ENCODE data around the gene PDZRN3.

DNA sequence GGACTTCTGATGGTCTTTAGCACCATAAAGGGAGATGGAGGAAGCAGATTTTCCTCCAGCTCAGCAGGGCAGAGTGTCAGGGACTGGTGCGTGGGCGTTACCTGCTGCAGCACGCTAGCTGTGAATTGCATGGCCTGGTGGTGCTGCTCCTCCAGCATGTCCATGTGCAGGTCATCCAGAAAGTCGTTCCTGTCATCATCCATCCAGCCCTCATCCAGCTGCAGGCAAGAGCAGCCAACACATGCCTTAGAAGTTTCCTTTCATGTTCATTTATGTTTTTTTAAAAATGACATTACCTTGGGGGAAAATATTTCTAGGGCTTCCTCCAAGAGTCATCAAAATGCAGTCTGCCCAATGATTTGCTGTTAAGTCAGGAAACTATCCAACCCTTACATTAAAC, 239.2 kb downstream of the PDZRN3 start:
- TF ChIP-seq POLR2AphosphoS5 (IDR thresholded peaks at IDR 0.05; ENCODE audit: low read depth) (no peak), GABPA (IDR thresholded peaks at IDR 0.05; ENCODE audit: low read depth) (no peak)
- TF ChIP-seq, protein P1, sequence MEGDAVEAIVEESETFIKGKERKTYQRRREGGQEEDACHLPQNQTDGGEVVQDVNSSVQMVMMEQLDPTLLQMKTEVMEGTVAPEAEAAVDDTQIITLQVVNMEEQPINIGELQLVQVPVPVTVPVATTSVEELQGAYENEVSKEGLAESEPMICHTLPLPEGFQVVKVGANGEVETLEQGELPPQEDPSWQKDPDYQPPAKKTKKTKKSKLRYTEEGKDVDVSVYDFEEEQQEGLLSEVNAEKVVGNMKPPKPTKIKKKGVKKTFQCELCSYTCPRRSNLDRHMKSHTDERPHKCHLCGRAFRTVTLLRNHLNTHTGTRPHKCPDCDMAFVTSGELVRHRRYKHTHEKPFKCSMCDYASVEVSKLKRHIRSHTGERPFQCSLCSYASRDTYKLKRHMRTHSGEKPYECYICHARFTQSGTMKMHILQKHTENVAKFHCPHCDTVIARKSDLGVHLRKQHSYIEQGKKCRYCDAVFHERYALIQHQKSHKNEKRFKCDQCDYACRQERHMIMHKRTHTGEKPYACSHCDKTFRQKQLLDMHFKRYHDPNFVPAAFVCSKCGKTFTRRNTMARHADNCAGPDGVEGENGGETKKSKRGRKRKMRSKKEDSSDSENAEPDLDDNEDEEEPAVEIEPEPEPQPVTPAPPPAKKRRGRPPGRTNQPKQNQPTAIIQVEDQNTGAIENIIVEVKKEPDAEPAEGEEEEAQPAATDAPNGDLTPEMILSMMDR (IDR thresholded peaks at IDR 0.05; ENCODE audit: insufficient read depth, low read length), result no peak
